Epithelial cell of umbilical artery (primary cell): ENCODE data around the gene SLC30A3. TPM values are rescaled to one million over a fixed set of nuclear protein-coding genes. Genes with fewer than 3 reads are reported as not detected.

ENCODE experiments used
- total RNA-seq: library from RNA; depleted of rRNA; stranded (reverse); fragments of >200 nt; gene quantifications from 2 replicates; pipeline ENCODE4 v1.2.3, GENCODE V29; 2014

Gene SLC30A3
- total RNA-seq: 0.32 TPM in 1 of 2 replicates, not detected in the other

DNA sequence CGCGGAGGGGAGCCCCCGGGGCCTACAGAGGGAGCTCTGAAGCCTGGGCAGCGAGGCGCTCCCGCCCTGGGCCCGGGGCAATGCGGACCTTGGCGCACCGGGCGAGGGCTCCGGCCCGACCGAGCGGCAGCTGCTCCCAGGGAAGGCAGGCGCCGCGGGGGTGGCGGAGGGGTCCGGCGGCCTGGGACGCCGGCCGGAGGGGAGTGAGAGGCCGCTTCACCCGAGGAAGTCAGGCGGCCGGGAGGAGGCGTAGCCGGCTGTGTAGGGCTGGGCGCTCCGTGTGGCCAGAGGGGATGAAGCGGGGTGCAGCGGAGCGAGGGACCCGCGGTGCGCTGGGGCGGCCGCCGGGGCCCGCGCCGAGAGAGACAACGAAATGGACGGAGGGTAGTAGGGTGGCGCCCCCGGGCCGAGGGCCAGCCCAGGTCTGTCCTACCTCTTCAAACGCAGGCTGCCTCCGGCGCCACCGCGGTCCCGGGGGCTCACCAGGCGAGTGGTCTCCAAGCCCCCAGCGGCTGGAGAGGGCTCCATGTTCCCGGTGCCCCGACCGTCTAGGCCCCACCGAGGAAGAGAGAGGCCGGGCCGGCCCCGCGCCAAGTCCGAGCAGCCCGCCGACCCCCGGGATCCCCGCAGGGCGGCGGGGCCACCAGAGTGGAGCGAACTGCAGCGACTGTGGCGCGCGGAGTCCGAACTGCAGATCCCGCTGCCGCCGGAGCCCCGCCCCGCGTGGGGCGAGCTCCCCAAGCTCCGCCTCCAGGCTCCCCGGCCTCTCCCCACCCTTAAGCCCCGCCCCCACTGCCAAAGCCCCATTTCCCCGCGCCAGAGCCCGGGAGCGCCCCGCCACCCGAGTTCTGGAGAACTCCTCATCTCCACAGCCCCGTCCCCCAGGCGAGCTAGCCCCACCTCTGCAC, at the start of gene SLC30A3:
TSS of gene SLC30A3 (minus strand) at position 669 of the 908 bp plus-strand sequence. CDS start at position 528, 141 bp downstream.

DNA sequence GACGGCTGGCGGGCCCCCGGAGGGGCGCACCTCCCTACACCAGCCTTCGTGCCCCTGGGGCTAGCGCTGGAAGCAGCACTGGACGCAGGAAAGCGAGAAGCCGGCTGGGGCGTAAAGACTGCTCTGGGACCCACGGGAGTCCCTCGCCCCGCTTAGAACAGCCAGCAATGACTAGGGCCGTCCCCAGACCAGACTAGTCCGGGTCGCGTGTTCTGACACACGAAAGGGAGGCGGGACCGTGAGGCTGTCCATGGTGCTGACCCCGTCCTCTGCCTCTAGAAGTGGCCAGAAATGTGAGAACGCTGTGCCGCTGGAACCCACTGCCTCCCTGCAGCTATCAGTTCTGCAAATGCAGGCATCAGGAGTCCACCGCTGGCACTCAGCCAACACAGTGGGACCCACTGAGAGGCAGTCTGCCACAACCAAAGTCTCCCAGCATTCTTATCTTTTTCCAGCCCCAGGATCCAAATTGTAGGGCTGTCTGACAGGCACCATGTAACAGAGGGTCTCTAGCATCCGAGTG, 45.6 kb upstream of the SLC30A3 start, which contains the start of gene UCN:
TSS of gene UCN (minus strand) at position 87 of the 523 bp plus-strand sequence. CDS start 550 bp downstream, outside the sequence.

DNA sequence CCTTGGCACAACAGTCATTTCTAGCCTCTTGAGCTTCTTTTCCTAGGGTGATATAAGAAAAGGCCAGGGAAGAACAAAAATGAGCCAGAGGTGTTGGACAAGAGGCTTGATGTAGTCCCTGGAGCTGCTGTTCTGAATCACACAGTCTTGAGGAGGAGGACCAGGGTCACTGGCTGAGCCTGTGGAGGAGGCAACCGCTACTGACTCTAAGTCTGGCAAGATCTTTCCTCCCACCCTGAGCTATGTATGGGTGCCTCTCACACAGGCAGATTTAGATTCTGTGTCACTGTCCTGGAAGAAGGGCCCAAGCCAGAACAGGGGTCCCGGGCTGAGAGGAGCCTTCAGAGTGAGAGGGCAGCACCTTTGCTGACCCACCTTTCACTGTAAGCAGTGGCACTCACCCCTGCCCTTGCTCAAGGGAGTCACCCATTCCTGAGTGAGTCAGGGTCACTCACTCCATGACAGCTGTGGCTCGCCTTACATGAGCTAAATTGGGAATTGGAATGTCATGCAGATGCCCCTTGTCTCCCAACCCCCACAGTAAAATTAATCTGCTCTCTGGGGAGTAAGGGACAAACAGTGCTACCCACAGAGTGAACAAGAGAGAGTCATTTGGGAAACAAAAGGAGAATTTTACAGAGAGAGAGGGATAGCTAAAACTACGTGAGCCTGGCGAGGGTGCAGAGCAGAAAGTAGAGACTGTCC, 19.2 kb upstream of the SLC30A3 start, which contains the start of gene TRIM54:
TSS of gene TRIM54 (plus strand) at position 575 of the 705 bp plus-strand sequence. CDS start 303 bp downstream, outside the sequence.

GRCh38 chr2:27275211-27276150, 12.6 kb upstream of the SLC30A3 start, which contains the start of gene DNAJC5G:
Gene DNAJC5G (plus strand): TSS chr2:27275433. CDS start chr2:27276729, 1,296 bp downstream.

GRCh38 chr2:27217173-27218121, 45.4 kb downstream of the SLC30A3 start, which contains the start of gene CAD:
Gene CAD (plus strand): TSS chr2:27217369. CDS start chr2:27217552, 183 bp downstream.

GRCh38 chr2:27211943-27212625, 50.8 kb downstream of the SLC30A3 start, which contains the start of the genes ATRAID and SLC5A6:
Gene ATRAID (plus strand): TSS chr2:27212041. CDS start chr2:27212369, 328 bp downstream.
Gene SLC5A6 (minus strand): TSS chr2:27212268. CDS start chr2:27207650, 4,618 bp downstream.

Other genes starting within 250 kb of the SLC30A3 start
- 20.5 and 21.9 TPM in 2 replicates for gene TMEM214, start 230.1 kb downstream of the SLC30A3 start, total RNA-seq
- 15.7 and 17.2 TPM in 2 replicates for gene AGBL5, start 211.4 kb downstream of the SLC30A3 start, total RNA-seq
- 429 and 623 TPM in 2 replicates for gene OST4, start 191.4 kb downstream of the SLC30A3 start, total RNA-seq
- 1.9 and 6.1 TPM in 2 replicates for gene EMILIN1, start 184.4 kb downstream of the SLC30A3 start, total RNA-seq
- gene KHK, start 176.3 kb downstream of the SLC30A3 start, total RNA-seq: 1.3 and 5.2 TPM in 2 replicates
- 3.6 and 4.7 TPM in 2 replicates for gene CGREF1, start 143.9 kb downstream of the SLC30A3 start, total RNA-seq
- not detected in 2 replicates for gene ABHD1, start 139.2 kb downstream of the SLC30A3 start, total RNA-seq
- 44.2 and 44.5 TPM in 2 replicates for gene PREB, start 128.4 kb downstream of the SLC30A3 start, total RNA-seq
- not detected in 2 replicates for gene PRR30, start 123.6 kb downstream of the SLC30A3 start, total RNA-seq
- gene TCF23, start 114.0 kb downstream of the SLC30A3 start, total RNA-seq: not detected in 2 replicates
- gene ATRAID, start 51.0 kb downstream of the SLC30A3 start, total RNA-seq: 137 and 156 TPM in 2 replicates
- gene SLC5A6, start 50.8 kb downstream of the SLC30A3 start, total RNA-seq: 35.4 and 43.8 TPM in 2 replicates
- gene CAD, start 45.7 kb downstream of the SLC30A3 start, total RNA-seq: 27.2 and 31.5 TPM in 2 replicates
- not detected in 2 replicates for gene DNAJC5G, start 12.4 kb upstream of the SLC30A3 start, total RNA-seq
- gene TRIM54, start 19.4 kb upstream of the SLC30A3 start, total RNA-seq: under 0.01 TPM in 1 of 2 replicates, not detected in the other
- 0.46 TPM in 1 of 2 replicates, not detected in the other for gene UCN, start 45.4 kb upstream of the SLC30A3 start, total RNA-seq
- gene MPV17, start 60.0 kb upstream of the SLC30A3 start, total RNA-seq: 37.7 and 61.9 TPM in 2 replicates
- 20.4 and 27.3 TPM in 2 replicates for gene GTF3C2, start 93.7 kb upstream of the SLC30A3 start, total RNA-seq
- gene EIF2B4, start 107.3 kb upstream of the SLC30A3 start, total RNA-seq: 29.6 and 35.9 TPM in 2 replicates
- 136 and 162 TPM in 2 replicates for gene SNX17, start 107.6 kb upstream of the SLC30A3 start, total RNA-seq
- 5.8 and 7.8 TPM in 2 replicates for gene ZNF513, start 117.7 kb upstream of the SLC30A3 start, total RNA-seq
- gene PPM1G, start 146.5 kb upstream of the SLC30A3 start, total RNA-seq: 131 and 148 TPM in 2 replicates
- gene NRBP1, start 165.6 kb upstream of the SLC30A3 start, total RNA-seq: 104 and 129 TPM in 2 replicates
- not detected in 2 replicates for gene KRTCAP3, start 179.3 kb upstream of the SLC30A3 start, total RNA-seq
- 19.8 and 28.6 TPM in 2 replicates for gene IFT172, start 226.7 kb upstream of the SLC30A3 start, total RNA-seq
- gene FNDC4, start 232.2 kb upstream of the SLC30A3 start, total RNA-seq: 19.5 and 36.1 TPM in 2 replicates
- gene GCKR, start 233.8 kb upstream of the SLC30A3 start, total RNA-seq: 3.2 and 8.8 TPM in 2 replicates